ENCODE data around the gene VDR. TPM values are rescaled to one million over a fixed set of nuclear protein-coding genes. Genes with fewer than 3 reads are reported as not detected.

Gene VDR
- total RNA-seq, 4 donors from 2014 or later: 75.1 to 193 (median 156) TPM

GRCh38 chr12:47819896-47820630 is 84.7 kb downstream of the VDR start, which contains the start of gene HDAC7:
Gene HDAC7 (minus strand): TSS chr12:47819903. CDS start chr12:47819785, 118 bp downstream.
- Histone ChIP-seq H3K4me1 (peaks cover 0 to 59% (median 19%) of the 10 kb centered on the region in 4 donors), H3K9me3 (no peaks in the 10 kb centered on the region), H3K27ac (peak within 1 kb of the TSS; percentile 93 to 98 (median 98)), H3K4me3 (peak within 1 kb of the TSS; percentile 80 to 89 (median 85)), H3K27me3 (no peaks in the 10 kb centered on the region), H3K36me3 (no peaks in the 10 kb centered on the region)
- TF ChIP-seq CTCF (IDR thresholded peaks at IDR 0.05) (peak in 2 of 6 experiments; percentile 10 to 13), POLR2A (IDR thresholded peaks at IDR 0.05) (peak; percentile 30 to 64)
- DNase-seq: peak; percentile 82 to 92 (median 86)

GRCh38 chr12:47819138-47819895 is 85.5 kb downstream of the VDR start:
- H3K4me1 ChIP-seq: peaks cover 0 to 65% (median 25%) of the 10 kb centered on the region in 4 donors
- no peaks in the 10 kb centered on the region for H3K27me3 ChIP-seq
- peak overlapping the region; percentile 93 to 98 (median 98) for H3K27ac ChIP-seq
- DNase-seq: peak; percentile 62 to 83 (median 74)
- TF ChIP-seq CTCF (IDR thresholded peaks at IDR 0.05) (peak in 4 of 6 experiments; percentile 17 to 21 (median 19)), POLR2A (IDR thresholded peaks at IDR 0.05) (peak in 1 of 2 donors; percentile 23)
- H3K36me3 ChIP-seq: no peaks in the 10 kb centered on the region
- peak overlapping the region; percentile 80 to 89 (median 85) for H3K4me3 ChIP-seq
- H3K9me3 ChIP-seq: no peaks in the 10 kb centered on the region

- peaks cover 0 to 72% (median 33%) of the 10 kb centered on the region in 4 donors for H3K4me1 ChIP-seq
- no peaks in the 10 kb centered on the region for H3K9me3 ChIP-seq
- peak overlapping the region; percentile 80 to 89 (median 85) for H3K4me3 ChIP-seq
- no peak for TF ChIP-seq CTCF (IDR thresholded peaks at IDR 0.05)
- TF ChIP-seq POLR2A (IDR thresholded peaks at IDR 0.05): no peak
- H3K27me3 ChIP-seq: no peaks in the 10 kb centered on the region
- no peaks in the 10 kb centered on the region for H3K36me3 ChIP-seq
- peak in 2 of 3 donors; percentile 55 to 75 for DNase-seq
- H3K27ac ChIP-seq: peak overlapping the region; percentile 93 to 98 (median 98)
These were observed 86.2 kb downstream of the VDR start for GRCh38 chr12:47818467-47819137.

GRCh38 chr12:47818007-47818376 is 86.8 kb downstream of the VDR start:
- H3K27me3 ChIP-seq: no peaks in the 10 kb centered on the region
- DNase-seq: peak in 1 of 3 donors; percentile 42
- peak overlapping the region; percentile 93 to 98 (median 98) for H3K27ac ChIP-seq
- H3K9me3 ChIP-seq: no peaks in the 10 kb centered on the region
- TF ChIP-seq CTCF (IDR thresholded peaks at IDR 0.05) (no peak), POLR2A (IDR thresholded peaks at IDR 0.05) (no peak)
- no peaks in the 10 kb centered on the region for H3K36me3 ChIP-seq
- H3K4me1 ChIP-seq: peaks cover 0 to 78% (median 38%) of the 10 kb centered on the region in 4 donors
- H3K4me3 ChIP-seq: peak overlapping the region in 3 of 4 donors; percentile 80 to 87 (median 83)
